Loucy (cell line): ENCODE data around the gene RFC1.

Experiments
- H2AFZ ChIP-seq: fragments of 200-600 bp; sonication (generic); 2 replicates; pipeline ENCODE4 v1.6.0; 2016; ENCODE audit warnings: antibody characterized with exemption, mild to moderate bottlenecking, low read length, moderate library complexity
- H3F3A ChIP-seq: fragments of 200-600 bp; 2 replicates; pipeline ENCODE4 v1.6.0; 2016; ENCODE audit warnings: antibody characterized with exemption, low read depth, mild to moderate bottlenecking
- H3K27me3 ChIP-seq: fragments of 200-600 bp; sonication (generic); 2 replicates; pipeline ENCODE4 v1.6.1; 2014; ENCODE audit warnings: low read length, mild to moderate bottlenecking; ENCODE audit not compliant: insufficient read depth, poor library complexity, severe bottlenecking
- H3K36me3 ChIP-seq: fragments of 200-600 bp; sonication (generic); 2 replicates; pipeline ENCODE4 v1.6.1; 2016; ENCODE audit warnings: low read length; ENCODE audit not compliant: insufficient read depth
- H3K4me1 ChIP-seq: fragments of 200-600 bp; sonication (generic); 2 replicates; pipeline ENCODE4 v1.5.1; 2014; ENCODE audit warnings: low read length, mild to moderate bottlenecking; ENCODE audit not compliant: insufficient read depth, poor library complexity, severe bottlenecking
- H3K4me2 ChIP-seq: fragments of 200-600 bp; sonication (generic); 2 replicates; pipeline ENCODE4 v1.6.0; 2014; ENCODE audit warnings: antibody characterized with exemption, low read length, low read depth, mild to moderate bottlenecking; ENCODE audit not compliant: poor library complexity, severe bottlenecking
- H3K4me3 ChIP-seq: fragments of 200-600 bp; sonication (generic); 2 replicates; pipeline ENCODE4 v1.5.1; 2014; ENCODE audit warnings: low read length, mild to moderate bottlenecking, mixed read lengths; ENCODE audit not compliant: poor library complexity, severe bottlenecking
- H3K79me2 ChIP-seq: fragments of 200-600 bp; sonication (generic); 2 replicates; pipeline ENCODE4 v1.6.1; 2014; ENCODE audit warnings: low read length; ENCODE audit not compliant: insufficient read depth
- H3K9ac ChIP-seq: fragments of 200-600 bp; sonication (generic); 2 replicates; pipeline ENCODE4 v1.6.0; 2014; ENCODE audit warnings: mild to moderate bottlenecking, low read depth, low read length, moderate library complexity; ENCODE audit not compliant: poor library complexity, severe bottlenecking
- H3K9me2 ChIP-seq: fragments of 200-600 bp; sonication (generic); replicated peaks from 2 replicates; pipeline ENCODE4 v1.6.1; 2016; ENCODE audit warnings: low read depth, low read length, mixed read lengths
- H3K9me3 ChIP-seq: fragments of 200-600 bp; sonication (generic); 2 replicates; pipeline ENCODE4 v1.6.1; 2014; ENCODE audit warnings: mild to moderate bottlenecking, antibody characterized with exemption, low read length, low read depth; ENCODE audit not compliant: insufficient read depth
- H4K20me1 ChIP-seq: fragments of 200-600 bp; sonication (generic); 2 replicates; pipeline ENCODE4 v1.6.0; 2014; ENCODE audit warnings: antibody characterized with exemption, low read length, mild to moderate bottlenecking; ENCODE audit not compliant: insufficient read depth, poor library complexity, severe bottlenecking
- EZH2phosphoT487 ChIP-seq: fragments of 200-600 bp; IDR thresholded peaks from 2 replicates; pipeline ENCODE4 v1.6.1; 2018; ENCODE audit warnings: antibody characterized with exemption, mild to moderate bottlenecking, moderate library complexity, borderline replicate concordance
- TF ChIP-seq, protein P1 (sequence below): fragments of 200-600 bp; sonication (generic); conservative IDR thresholded peaks from 2 replicates; pipeline ENCODE4 v1.5.1; 2014; ENCODE audit warnings: mild to moderate bottlenecking, antibody characterized with exemption, low read length

Gene RFC1

GRCh38 chr4:39394706-39395105 is 28.5 kb upstream of the RFC1 start:
- Histone ChIP-seq H3K27me3 (no peaks in the 10 kb centered on the region), H3K4me3 (no peak overlapping the region), H3K4me2 (no peak overlapping the region), H4K20me1 (no peaks in the 10 kb centered on the region), H3K4me1 (no peaks in the 10 kb centered on the region), H2AFZ (no peak overlapping the region), H3K36me3 (no peaks in the 10 kb centered on the region), H3F3A (no peaks in the 10 kb centered on the region), H3K9me2 (no peaks in the 10 kb centered on the region), H3K9ac (no peak overlapping the region), H3K9me3 (no peaks in the 10 kb centered on the region), H3K79me2 (no peaks in the 10 kb centered on the region)
- TF ChIP-seq EZH2phosphoT487: no peak
- TF ChIP-seq, protein P1, sequence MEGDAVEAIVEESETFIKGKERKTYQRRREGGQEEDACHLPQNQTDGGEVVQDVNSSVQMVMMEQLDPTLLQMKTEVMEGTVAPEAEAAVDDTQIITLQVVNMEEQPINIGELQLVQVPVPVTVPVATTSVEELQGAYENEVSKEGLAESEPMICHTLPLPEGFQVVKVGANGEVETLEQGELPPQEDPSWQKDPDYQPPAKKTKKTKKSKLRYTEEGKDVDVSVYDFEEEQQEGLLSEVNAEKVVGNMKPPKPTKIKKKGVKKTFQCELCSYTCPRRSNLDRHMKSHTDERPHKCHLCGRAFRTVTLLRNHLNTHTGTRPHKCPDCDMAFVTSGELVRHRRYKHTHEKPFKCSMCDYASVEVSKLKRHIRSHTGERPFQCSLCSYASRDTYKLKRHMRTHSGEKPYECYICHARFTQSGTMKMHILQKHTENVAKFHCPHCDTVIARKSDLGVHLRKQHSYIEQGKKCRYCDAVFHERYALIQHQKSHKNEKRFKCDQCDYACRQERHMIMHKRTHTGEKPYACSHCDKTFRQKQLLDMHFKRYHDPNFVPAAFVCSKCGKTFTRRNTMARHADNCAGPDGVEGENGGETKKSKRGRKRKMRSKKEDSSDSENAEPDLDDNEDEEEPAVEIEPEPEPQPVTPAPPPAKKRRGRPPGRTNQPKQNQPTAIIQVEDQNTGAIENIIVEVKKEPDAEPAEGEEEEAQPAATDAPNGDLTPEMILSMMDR: no peak

DNA sequence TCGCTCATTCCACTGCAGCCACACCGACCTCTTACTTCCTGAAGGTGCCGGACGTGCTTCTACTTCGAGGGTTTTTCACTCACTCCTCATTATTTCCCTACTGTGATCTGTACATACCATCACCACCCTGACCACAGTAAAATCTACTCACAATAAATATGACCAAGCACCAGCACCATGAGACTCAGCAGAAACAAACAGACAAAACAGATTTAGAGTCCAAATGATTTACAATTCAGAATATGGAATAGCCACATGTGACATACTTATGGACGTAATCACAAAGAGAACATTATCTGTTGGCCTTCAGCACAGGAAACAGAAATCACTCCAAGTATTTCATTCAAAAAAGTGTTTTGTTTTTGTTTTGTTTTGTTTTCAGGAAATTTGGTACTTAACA is 24.4 kb upstream of the RFC1 start:
- no peaks in the 10 kb centered on the region for H3K9me2 ChIP-seq
- H3K27me3 ChIP-seq: no peaks in the 10 kb centered on the region
- no peaks in the 10 kb centered on the region for H3K36me3 ChIP-seq
- H3F3A ChIP-seq: no peaks in the 10 kb centered on the region
- 0 out of 2 replicates have a peak overlapping the region, but pooled peaks have one; percentile 26 for H2AFZ ChIP-seq
- no peaks in the 10 kb centered on the region for H3K9me3 ChIP-seq
- no peak overlapping the region for H3K4me3 ChIP-seq
- no peaks in the 10 kb centered on the region for H3K4me1 ChIP-seq
- no peaks in the 10 kb centered on the region for H4K20me1 ChIP-seq
- H3K79me2 ChIP-seq: no peaks in the 10 kb centered on the region
- H3K9ac ChIP-seq: no peak overlapping the region
- TF ChIP-seq, protein P1: no peak
- TF ChIP-seq EZH2phosphoT487: no peak
- no peak overlapping the region for H3K4me2 ChIP-seq

GRCh38 chr4:39384563-39384962 is 18.4 kb upstream of the RFC1 start:
- H3K9ac ChIP-seq: no peak overlapping the region
- H3K4me3 ChIP-seq: no peak overlapping the region
- H4K20me1 ChIP-seq: no peaks in the 10 kb centered on the region
- no peaks in the 10 kb centered on the region for H3F3A ChIP-seq
- TF ChIP-seq, protein P1: no peak
- no peak for TF ChIP-seq EZH2phosphoT487
- no peaks in the 10 kb centered on the region for H3K4me1 ChIP-seq
- no peaks in the 10 kb centered on the region for H3K36me3 ChIP-seq
- H3K9me3 ChIP-seq: no peaks in the 10 kb centered on the region
- no peaks in the 10 kb centered on the region for H3K27me3 ChIP-seq
- no peak overlapping the region for H3K4me2 ChIP-seq
- H2AFZ ChIP-seq: no peak overlapping the region
- no peaks in the 10 kb centered on the region for H3K79me2 ChIP-seq
- no peaks in the 10 kb centered on the region for H3K9me2 ChIP-seq
